Myocyte (in vitro differentiated cells): Measurements from ENCODE around the gene LRRC37A3. TPM values are rescaled to one million over a fixed set of nuclear protein-coding genes. Genes with fewer than 3 reads are reported as not detected.
"Not testable (repeated sequence)": the region's sequence is repeated elsewhere in the genome, so short reads cannot be mapped to it uniquely, and the experiment has no call there.

ENCODE experiments used
- DNase-seq: peaks from one replicate; pipeline ENCODE4 v3.0.0-alpha.2; 2012; ENCODE audit warnings: low read depth
- total RNA-seq: library from RNA; depleted of rRNA; stranded (reverse); fragments of >200 nt; gene quantifications from 2 replicates; pipeline ENCODE4 v1.2.3, GENCODE V29; 2014

Gene LRRC37A3
- total RNA-seq, 1 donor from 2014 or later: 5.1 TPM

GRCh38 chr17:64926430-64926829 is 7.2 kb upstream of the LRRC37A3 start:
- DNase-seq: not testable (repeated sequence)

GRCh38 chr17:64925244-64925643 is 6.0 kb upstream of the LRRC37A3 start:
- DNase-seq: not testable (repeated sequence)

DNA sequence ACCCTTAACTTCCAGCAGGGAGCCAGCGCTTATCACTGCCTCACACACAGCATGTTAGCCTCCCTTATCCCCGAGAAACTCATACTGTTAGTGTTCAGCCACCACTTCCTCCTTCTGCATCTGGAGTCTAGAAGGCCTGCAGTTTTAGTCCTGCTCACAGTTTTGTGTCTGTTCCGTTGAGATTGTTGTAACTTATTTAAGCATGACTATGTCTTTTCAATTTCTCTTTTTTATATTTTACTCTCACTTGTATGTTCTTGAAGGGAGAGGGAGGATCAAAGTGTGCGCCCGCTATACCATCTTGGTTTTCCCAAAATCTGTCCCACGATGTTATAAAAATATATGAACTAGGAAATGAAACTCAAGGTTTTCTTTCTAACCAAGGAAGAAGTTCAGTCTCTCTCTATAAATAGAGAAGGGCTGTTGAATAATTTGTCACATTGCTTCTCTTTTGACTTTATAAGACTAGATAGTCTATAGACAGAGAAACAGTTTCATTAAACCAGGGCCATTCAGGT is 3.8 kb upstream of the LRRC37A3 start:
- DNase-seq: not testable (repeated sequence)

DNA sequence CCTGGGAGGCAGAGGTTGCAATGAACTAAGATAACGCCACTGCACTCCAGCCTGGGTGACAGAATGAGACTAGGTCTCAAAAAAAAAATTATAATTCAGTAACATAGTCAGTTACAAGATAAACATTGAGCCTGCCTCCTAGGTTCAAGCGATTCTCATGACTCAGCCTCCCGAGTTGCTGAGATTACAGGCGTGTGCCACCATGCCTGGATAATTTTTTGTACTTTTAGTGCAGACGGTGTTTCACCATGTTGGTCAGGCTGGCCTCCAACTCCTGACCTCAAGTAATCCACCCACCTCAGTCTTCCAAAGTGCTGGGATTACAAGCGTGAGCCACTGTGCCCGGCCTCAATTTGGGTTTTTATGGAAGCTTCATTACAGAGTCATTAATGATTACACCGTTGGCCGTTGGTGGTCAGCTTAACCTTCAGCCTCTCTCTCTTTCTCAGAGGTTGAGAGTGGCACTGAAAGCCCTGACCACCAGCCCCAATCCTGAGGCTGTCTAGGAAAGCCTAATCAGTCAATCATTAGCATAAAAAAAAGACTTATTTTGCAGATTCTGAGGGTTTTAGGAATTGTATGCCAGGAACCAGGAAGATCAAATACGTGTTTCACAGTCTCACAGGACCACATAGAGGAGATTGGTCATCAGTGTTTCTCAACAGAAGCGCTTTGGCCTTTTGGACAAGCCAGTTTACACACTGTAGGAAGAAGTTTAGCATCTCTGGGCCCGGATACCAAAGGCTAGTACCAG is 1.3 kb upstream of the LRRC37A3 start:
- no peak for DNase-seq

DNA sequence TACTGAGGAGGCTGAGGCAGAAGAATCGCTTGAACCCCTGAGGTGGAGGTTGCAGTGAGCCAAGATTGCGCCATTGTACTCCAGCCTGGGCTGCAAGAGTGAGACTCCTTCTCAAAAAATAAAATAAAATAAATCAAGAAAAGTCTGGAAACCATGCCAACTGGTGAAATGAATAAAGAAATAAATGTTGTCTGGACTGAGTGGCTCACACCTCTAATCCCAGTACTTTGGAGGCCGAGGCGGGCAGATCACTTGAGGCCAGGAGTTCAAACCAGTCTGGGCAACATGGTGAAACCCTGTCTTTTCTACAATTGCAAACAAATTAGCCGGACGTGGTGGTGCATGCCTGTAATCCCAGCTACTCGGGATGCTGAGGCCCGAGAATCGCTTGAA is 744 bp upstream of the LRRC37A3 start:
- DNase-seq: peak; percentile 19

- peak; percentile 67 for DNase-seq
Observed at GRCh38 chr17:64918842-64919288, 413 bp downstream of the LRRC37A3 start.

- DNase-seq: not testable (repeated sequence)
Observed at GRCh38 chr17:64917540-64917939, 1.7 kb downstream of the LRRC37A3 start.

DNA sequence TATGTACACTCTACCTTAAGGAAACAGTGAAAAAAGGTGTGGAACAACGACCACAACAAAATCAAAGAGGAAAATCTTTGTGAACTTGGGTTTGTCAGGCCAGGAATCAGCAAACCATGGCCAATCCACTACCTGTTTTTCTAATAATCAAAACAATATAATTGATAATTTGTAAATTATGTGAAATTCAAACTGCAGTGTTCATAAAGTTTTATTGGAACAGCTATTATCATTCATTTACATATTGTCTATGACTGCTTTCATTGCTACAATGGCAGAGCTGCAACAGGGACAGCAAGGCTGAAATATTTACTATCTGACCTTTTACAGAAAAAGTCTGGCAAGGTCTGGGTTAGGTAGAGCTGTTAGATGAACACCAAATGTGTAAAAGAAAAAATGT is 4.0 kb downstream of the LRRC37A3 start:
- DNase-seq: not testable (repeated sequence)

DNA sequence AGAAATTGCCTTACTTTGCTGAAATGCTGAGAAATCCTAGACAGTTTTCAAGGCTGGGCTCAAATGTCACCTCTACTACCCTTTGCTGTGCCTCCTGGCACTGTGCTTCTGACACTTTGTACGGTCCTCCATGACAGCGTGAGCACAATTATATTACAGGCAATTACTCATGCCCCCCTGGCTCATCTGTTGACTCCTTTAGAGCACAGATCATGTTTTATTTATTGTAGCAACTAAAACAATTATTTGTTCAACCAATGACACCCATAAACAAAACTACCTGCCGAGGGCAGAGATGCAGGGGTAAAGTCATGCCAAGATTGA is 9.1 kb downstream of the LRRC37A3 start:
- not testable (repeated sequence) for DNase-seq

- DNase-seq: not testable (repeated sequence)
Observed at GRCh38 chr17:64909511-64910190, 9.6 kb downstream of the LRRC37A3 start.

DNA sequence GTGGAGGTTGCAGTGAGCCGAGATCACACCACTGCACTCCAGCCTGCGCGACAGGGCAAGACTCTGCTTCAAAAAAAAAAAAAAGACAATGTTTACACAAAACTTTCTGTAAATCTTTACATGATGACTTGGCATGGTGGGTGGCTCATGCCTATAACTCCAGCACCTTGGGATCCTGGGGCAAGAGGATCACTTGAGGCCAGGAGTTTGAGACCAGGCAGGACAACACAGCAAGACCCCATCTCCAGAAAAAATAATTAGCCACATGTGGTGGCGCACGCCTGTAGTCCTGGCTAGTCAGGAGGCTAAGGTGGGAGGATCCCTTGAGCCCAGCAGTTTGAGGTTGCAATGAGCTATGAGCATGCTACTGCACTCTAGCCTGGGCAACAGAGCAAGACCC is 15.2 kb downstream of the LRRC37A3 start:
- DNase-seq: not testable (repeated sequence)

DNA sequence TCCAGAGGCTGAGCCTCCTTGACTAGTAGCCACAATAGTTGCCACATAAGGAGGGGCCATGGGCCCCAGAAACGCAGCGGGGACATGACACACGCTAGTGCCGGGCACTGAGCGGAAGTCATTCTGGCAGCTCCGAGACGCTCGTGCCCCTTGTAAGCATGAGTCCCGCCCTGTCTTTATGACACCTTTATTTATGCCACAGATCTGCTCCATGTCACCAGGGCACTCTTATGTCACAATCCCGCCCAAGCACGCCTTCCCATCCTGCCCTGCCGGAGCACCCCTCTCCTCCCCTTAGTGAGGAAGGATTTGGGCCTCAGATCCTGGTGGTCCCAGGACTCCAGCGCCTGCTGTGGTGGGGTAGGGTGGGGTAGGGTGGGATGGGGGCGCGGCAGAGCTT is 22.1 kb downstream of the LRRC37A3 start:
- DNase-seq: not testable (repeated sequence)

DNA sequence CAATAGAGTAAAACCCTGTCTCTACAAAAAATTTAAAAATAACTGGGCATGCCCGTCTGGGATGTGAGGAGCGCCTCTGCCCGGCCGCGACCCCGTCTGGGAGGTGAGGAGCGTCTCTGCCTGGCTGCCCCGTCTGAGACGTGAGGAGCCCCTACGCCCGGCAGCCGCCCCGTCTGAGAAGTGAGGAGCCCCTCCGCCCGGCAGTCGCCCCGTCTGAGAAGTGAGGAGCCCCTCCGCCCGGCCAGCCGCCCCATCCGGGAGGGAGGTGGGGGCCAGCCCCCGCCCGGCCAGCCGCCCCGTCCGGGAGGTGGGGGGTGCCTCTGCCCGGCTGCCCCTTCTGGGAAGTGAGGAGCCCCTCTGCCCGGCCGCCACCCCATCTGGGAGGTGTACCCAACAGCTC is 45.1 kb downstream of the LRRC37A3 start:
- not testable (repeated sequence) for DNase-seq

GRCh38 chr17:64847504-64848466 is 71.5 kb downstream of the LRRC37A3 start:
- DNase-seq: peak; percentile 45

GRCh38 chr17:64846892-64847291 is 72.4 kb downstream of the LRRC37A3 start:
- peak; percentile 9 for DNase-seq

DNA sequence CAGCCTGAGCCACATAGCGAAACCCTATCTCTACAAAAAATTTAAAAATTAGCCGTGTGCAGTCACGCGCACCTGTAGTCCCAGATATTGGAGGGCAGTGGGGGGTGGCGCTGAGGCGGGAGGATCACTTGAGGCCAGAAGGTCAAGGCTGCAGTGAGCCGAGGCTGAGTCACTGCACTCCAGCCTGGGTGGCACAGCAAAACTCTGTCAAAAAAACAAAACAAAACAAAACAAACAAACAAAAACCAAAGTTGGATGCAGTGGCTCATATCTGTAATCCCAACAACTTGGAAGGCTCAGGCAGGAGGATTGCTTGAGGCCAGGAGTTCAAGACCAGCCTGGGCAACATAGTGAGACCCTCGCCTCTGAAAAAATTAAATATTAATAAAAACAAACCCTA is 75.4 kb downstream of the LRRC37A3 start:
- DNase-seq: not testable (repeated sequence)

DNA sequence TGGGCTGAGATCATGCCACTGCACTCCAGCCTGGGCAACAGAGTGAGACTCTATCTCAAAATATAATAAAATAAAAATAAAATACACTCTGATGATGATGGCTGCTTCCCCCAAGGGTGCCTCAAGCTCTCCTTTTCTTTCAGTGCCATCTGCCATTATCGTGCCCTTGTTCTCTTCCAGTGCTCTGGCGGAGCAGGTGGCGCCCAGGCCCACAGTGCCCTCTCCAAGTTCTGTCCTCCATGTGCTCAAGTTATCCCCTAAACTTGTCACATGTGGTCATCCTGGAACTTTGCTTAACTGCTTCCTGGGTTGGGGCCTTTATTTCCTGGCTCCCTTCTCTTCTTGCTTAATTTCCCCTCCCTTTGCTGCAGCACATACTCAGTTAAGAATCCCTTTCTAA is 76.4 kb downstream of the LRRC37A3 start:
- not testable (repeated sequence) for DNase-seq

DNA sequence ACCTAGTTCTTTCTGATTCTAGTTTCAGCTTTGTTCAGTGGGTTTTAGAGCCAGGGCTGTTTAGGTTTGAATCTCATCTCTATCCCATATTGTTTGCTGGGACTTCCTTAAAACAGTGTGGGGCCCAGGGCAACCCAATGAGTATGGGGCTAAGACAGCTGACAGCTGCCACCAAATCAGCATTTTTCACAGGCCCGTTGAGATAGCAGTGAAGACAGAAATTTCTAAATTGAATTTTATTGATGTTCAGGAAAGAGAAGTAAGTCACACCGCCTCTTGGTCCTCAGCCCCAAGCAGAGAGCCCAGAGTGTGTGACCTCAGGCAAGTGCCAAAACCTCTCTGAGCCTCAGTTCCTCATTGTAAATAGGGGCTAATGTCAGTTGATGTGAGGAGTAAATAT is 78.3 kb downstream of the LRRC37A3 start:
- DNase-seq: not testable (repeated sequence)

GRCh38 chr17:64838513-64838912 is 80.8 kb downstream of the LRRC37A3 start:
- not testable (repeated sequence) for DNase-seq

GRCh38 chr17:64837018-64837761 is 82.1 kb downstream of the LRRC37A3 start:
- DNase-seq: peak; percentile 87
